GM18517 (cell line): ENCODE results near the gene SLC5A3.
A peak's percentile ranks its signal among the peaks of the same experiment; 100 is the strongest.

Experiments used
- ATAC-seq: cut with Tn5 transposase; IDR thresholded peaks from one replicate; pipeline ENCODE4 v1.9.1; 2021; ENCODE audit warnings: mild to moderate bottlenecking, moderate library complexity; ENCODE audit not compliant: unreplicated experiment

SLC5A3 gene

GRCh38 chr21:34065027-34065426, 8.4 kb upstream of the SLC5A3 start:
- no peak for ATAC-seq

DNA sequence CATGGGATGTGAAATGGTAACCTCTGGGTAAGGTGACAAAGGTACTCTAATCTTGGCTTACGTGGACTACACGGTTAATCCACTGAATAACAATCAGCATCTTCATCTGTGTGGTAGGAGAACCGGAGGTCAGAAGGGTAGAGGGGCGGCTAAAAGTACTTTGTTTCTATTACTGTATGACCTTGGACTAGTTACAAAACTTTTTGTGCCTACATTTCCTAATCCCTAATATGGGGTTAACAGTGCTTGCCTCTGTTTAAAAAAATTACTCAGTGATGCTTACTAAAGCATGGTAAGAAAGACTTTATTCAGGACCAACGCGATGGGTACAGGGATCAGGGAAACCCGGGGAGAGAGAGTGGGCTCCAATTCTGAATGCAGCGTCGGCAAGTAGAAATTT, 1.7 kb upstream of the SLC5A3 start:
- no peak for ATAC-seq

GRCh38 chr21:34072145-34073031, 990 bp upstream of the SLC5A3 start:
- ATAC-seq, result no peak

DNA sequence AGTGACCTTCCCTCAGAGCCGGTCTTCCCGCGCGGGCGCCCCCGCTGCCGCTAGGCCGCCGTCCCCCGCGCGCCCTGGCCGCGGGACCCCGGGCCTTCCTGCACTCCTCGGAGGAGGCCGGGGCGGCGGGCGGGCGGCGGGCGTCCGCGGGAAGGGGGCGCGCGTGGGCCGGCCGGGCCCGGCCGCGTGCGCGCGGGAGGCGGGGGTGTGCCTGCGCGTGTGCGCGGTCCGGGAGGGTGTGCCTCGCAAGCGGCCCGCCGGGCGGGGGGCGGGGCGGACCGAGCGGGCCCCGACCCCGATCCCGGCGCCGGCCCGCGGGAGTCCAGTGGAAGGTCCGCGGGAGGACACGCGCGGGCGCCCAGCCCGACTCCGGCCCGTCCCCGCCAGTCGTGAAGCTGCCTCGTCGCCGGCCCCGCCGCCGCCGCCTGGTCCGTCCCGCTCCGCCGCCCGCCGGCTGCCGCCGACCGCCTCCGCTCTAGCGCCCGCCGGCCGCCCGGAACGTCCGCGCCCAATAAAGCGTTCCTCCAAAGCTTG, 438 bp downstream of the SLC5A3 start:
- ATAC-seq, result peak; percentile 34

- ATAC-seq, result no peak
These were observed 1.1 kb downstream of the SLC5A3 start for GRCh38 chr21:34074283-34075090.

GRCh38 chr21:34075091-34075425, 1.7 kb downstream of the SLC5A3 start:
- ATAC-seq, result no peak

- ATAC-seq, result no peak
These were observed 2.6 kb downstream of the SLC5A3 start for GRCh38 chr21:34075760-34076660.

- no peak for ATAC-seq
These were observed 3.5 kb downstream of the SLC5A3 start for GRCh38 chr21:34076835-34077234.

DNA sequence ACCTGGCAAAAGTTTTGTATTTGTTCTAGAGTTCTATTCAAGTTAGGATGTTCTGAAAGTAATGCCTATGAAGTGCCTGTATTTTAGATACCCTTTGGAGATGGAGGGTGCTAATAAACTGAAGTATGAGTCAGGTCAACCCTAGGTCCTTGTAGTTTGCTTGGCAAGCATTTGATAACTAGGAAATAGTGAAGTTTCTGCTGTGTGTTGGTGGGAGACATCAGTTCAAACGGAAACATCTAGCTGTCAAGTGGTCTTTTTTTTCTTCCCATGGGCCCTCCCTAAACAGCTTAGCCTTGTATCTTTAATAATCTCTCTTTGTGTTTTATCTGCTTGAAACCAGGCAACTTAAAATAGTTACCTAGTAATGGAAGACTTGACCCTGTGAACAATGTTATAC, 4.5 kb downstream of the SLC5A3 start:
- ATAC-seq, result no peak

GRCh38 chr21:34078915-34079314, 5.5 kb downstream of the SLC5A3 start:
- no peak for ATAC-seq

- no peak for ATAC-seq
These were observed 7.3 kb downstream of the SLC5A3 start for GRCh38 chr21:34080710-34081109.

DNA sequence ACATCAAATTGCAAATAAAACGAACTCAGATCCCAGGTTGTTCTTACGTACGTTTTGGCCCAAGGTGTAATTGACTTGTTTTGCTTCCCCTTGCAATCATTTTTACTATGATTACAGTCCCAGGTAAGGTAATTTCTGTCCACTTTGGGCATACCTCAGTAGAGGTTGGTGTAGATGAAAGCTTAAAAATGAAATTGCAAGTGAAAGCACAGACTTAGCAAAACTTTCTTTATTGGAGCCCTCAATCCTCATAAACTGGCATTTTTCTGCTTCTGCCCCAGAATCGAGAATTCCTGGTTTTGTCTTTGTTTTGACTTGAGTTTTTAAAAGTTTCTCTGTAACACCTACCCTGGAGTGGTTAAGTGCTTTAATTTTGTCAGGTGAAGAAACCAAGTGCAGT, 9.4 kb downstream of the SLC5A3 start:
- no peak for ATAC-seq

DNA sequence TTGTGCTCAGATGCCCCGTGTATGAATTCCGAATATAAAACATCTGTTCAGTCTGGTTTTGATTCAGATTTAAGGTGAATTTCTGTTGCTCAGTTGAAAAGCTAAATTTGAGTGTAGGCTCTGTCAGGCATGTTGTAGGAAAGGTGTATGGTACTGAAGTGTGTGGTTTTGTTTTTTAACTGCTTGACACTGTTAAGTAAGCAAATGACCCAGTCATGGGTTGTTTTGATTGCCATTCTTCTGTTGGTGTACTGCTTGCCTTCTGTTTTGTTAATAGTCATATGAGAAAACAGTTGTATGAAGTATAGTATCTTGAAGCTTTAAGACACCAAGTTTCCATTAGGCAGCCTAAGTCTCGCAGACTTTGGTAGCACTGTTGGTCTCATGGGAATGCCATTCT, 10.0 kb downstream of the SLC5A3 start:
- ATAC-seq, result no peak

DNA sequence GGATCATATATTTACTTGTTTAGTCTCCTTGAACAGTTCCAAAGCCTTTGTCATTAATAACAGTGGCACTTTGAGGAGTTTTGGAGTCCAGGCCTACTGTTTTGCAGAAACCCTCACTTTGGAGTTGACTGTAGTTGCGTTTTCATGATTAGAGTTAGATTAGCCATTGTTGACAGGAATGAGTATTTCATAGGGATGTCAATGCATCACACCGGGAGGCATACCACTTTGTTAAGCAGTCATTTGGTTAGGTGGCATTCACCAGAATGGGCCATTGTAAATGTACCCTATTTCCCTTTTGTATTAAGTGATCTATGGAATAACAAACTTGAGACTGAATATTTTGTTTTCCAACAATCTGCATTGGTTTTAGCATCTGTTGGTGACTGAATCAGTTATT, 11.8 kb downstream of the SLC5A3 start:
- ATAC-seq, result no peak

GRCh38 chr21:34086887-34087306, 13.5 kb downstream of the SLC5A3 start:
- ATAC-seq, result no peak

DNA sequence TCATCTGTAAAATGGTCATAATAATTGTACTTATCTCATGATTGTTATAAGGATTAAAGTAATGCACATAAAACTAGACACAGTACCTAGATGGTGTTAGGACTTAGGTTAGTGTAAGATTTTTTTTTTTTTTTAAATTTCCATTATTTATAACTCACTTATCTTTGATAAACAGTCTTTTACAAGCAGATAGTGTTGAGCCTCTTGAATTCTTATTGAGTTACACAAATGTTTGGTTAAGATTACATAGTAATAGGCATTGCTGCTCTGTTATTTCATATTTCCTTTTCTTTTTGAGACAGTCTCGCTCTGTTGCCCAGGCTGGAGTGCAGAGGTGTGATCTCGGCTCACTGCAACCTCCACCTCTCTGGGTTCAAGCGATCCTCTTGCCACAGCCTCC, 15.4 kb downstream of the SLC5A3 start:
- ATAC-seq, result no peak

DNA sequence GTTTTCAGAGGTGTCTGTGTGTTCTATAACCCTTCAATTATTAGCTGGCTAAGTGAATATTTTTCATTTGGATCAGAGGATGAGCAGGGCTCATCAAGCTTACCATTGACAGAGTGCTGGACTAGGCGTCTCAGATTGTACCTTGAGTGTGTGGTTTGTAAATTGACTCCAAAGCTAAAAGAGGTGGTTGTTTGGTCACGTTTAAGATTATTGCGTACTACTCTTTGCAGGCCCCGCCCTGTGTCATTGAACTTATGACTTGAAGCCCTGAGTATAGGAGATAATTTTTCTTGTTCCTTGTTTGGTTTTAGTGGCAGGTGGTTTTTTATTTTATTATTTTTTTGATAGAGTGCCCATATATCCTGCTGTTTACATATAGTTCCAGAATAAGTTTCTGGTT, 17.7 kb downstream of the SLC5A3 start:
- no peak for ATAC-seq

- no peak for ATAC-seq
These were observed 18.2 kb downstream of the SLC5A3 start for GRCh38 chr21:34091607-34092006.

DNA sequence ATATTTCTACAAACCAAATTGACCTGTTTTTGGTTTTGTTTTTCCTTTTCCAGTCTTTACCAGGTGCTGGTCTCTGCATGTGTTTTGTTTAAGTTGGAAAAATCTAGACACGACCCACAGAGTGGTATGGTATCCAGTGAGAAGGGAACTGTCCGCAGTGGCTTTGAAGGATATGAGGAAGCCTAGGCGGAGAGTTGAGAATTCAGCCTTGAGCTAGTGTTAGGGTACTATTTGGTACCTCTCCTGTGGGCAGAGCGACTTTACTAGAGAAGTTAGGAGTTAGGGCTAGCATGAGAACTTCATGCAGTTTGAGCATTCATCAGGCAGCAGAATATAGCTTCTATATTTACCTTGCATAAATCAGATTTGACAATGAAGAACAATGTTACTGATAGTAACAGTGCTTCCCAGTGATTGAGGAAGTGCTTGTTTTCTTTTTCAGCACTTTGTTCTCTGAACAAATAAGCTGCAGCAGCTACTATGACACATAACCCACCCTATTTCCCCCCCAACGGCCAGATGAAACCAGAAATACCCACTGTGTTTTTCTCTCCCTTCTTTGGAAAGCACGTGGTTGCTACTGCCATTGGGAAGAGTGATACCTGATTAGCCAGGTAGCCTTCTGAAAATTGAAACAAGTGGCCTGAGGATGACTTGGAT, 19.0 kb downstream of the SLC5A3 start:
- no peak for ATAC-seq

GRCh38 chr21:34093083-34093482, 19.7 kb downstream of the SLC5A3 start:
- no peak for ATAC-seq
